HepG2 (cell line): ENCODE data around the gene APOC1. TPM values are rescaled to one million over a fixed set of nuclear protein-coding genes. Genes with fewer than 3 reads are reported as not detected.

ENCODE experiments used
- ATF5 ChIP-seq: sonication (generic); formaldehyde crosslinking; IDR thresholded peaks from 2 replicates; pipeline ENCODE4 v1.4.0; 2020; ENCODE audit warnings: mild to moderate bottlenecking, low read depth, missing genetic modification reagents
- CBX2 ChIP-seq, 2 experiments: fragments of 200-600 bp in 1 of 2; sonication (generic); formaldehyde crosslinking in 1 of 2; IDR thresholded peaks; 2 replicates each; pipeline versions ENCODE4 v1.7.0 to v1.8.1; 2018 to 2022; ENCODE audit warnings: low read depth in 2 of 2, low read length in 1 of 2, mild to moderate bottlenecking in 1 of 2, missing genetic modification reagents in 1 of 2
- CHD4 ChIP-seq: fragments of 200-600 bp; sonication (generic); IDR thresholded peaks from 2 replicates; pipeline ENCODE4 v1.7.0; 2017; ENCODE audit warnings: mild to moderate bottlenecking, low read length, borderline replicate concordance
- ERF ChIP-seq: IDR thresholded peaks from 2 replicates; pipeline ENCODE4 v1.6.1; 2018; ENCODE audit warnings: missing biosample characterization, missing genetic modification reagents
- HDAC1 ChIP-seq: sonication (generic); formaldehyde crosslinking; IDR thresholded peaks from 2 replicates; pipeline ENCODE4 v1.5.1; 2020; ENCODE audit warnings: mild to moderate bottlenecking, missing genetic modification reagents
- JDP2 ChIP-seq: sonication (generic); formaldehyde crosslinking; IDR thresholded peaks from 2 replicates; pipeline ENCODE4 v1.8.1; 2022; ENCODE audit warnings: missing genetic modification reagents, borderline replicate concordance
- KDM1A ChIP-seq: IDR thresholded peaks from 2 replicates; pipeline ENCODE4 v1.6.1; 2016; ENCODE audit warnings: missing compliant biosample characterization
- KLF11 ChIP-seq: IDR thresholded peaks from 2 replicates; pipeline ENCODE4 v1.6.1; 2016; ENCODE audit warnings: missing compliant biosample characterization
- KMT2B ChIP-seq: IDR thresholded peaks from 2 replicates; pipeline ENCODE4 v1.6.1; 2016; ENCODE audit warnings: missing genetic modification reagents, missing compliant biosample characterization
- MATR3 ChIP-seq: sonication (generic); formaldehyde crosslinking; IDR thresholded peaks from 2 replicates; pipeline ENCODE4 v1.4.0; 2020; ENCODE audit warnings: missing genetic modification reagents
- MAZ ChIP-seq, 2 experiments: sonication (generic) in 1 of 2; formaldehyde crosslinking in 1 of 2; IDR thresholded peaks; 2 replicates each; pipeline versions ENCODE4 v1.5.0 to v1.6.1; 2012 to 2020; ENCODE audit warnings: low read depth in 2 of 2, mild to moderate bottlenecking in 2 of 2, borderline replicate concordance in 1 of 2, improper control_type of control experiment in 1 of 2, low read length in 1 of 2, missing genetic modification reagents in 1 of 2, moderate library complexity in 1 of 2
- MEIS1 ChIP-seq: sonication (generic); formaldehyde crosslinking; IDR thresholded peaks from 2 replicates; pipeline ENCODE4 v1.9.0; 2021; ENCODE audit warnings: mild to moderate bottlenecking, missing genetic modification reagents, moderate library complexity, borderline replicate concordance
- SOX5 ChIP-seq: IDR thresholded peaks from 2 replicates; pipeline ENCODE4 v1.6.1; 2016; ENCODE audit warnings: borderline replicate concordance
- SP5 ChIP-seq: IDR thresholded peaks from 2 replicates; pipeline ENCODE4 v1.6.1; 2016; ENCODE audit warnings: low read depth, borderline replicate concordance
- TSC22D2 ChIP-seq: sonication (generic); formaldehyde crosslinking; IDR thresholded peaks from 2 replicates; pipeline ENCODE4 v1.5.1; 2020; ENCODE audit warnings: missing genetic modification reagents, mild to moderate bottlenecking, borderline replicate concordance
- ZNF143 ChIP-seq: sonication (generic); formaldehyde crosslinking; IDR thresholded peaks from 2 replicates; pipeline ENCODE4 v1.4.0; 2020; ENCODE audit warnings: missing genetic modification reagents
- ZNF180 ChIP-seq: sonication (generic); formaldehyde crosslinking; IDR thresholded peaks from 2 replicates; pipeline ENCODE4 v1.4.0; 2020; ENCODE audit warnings: low read depth, missing genetic modification reagents, borderline replicate concordance
- ZNF260 ChIP-seq: sonication (generic); formaldehyde crosslinking; IDR thresholded peaks from 2 replicates; pipeline ENCODE4 v1.4.0; 2020; ENCODE audit warnings: missing genetic modification reagents, low read depth, mild to moderate bottlenecking, borderline replicate concordance
- ZNF609 ChIP-seq: sonication (generic); formaldehyde crosslinking; IDR thresholded peaks from 2 replicates; pipeline ENCODE4 v1.4.0; 2020; ENCODE audit warnings: mild to moderate bottlenecking, missing genetic modification reagents, borderline replicate concordance
- polyA plus RNA-seq, 8 experiments: library from polyadenylated mRNA; depleted of rRNA in 3 of 8; stranded (reverse) in 7 of 8; unstranded in 1 of 8; fragments of >200 nt; fragmentation: Illumina TruSeq in 4 of 8; extraction: Trizol in 4 of 8; gene quantifications; 2 replicates each; pipeline versions ENCODE4 v1.2.1 to v1.2.3, GENCODE V29; 2011 to 2016; ENCODE audit warnings: low read depth in 4 of 8, missing spikeins in 1 of 8, mixed read lengths in 1 of 8; ENCODE audit not compliant: insufficient read depth in 1 of 8
- total RNA-seq, 5 experiments: library from RNA; depleted of rRNA; stranded (reverse); fragments of >200 nt; fragmentation: Illumina TruSeq; extraction: Trizol; gene quantifications; 2 replicates each; pipeline ENCODE4 v1.2.3, GENCODE V29; 2016; ENCODE audit warnings: low read depth in 1 of 5
- TF ChIP-seq, protein P1 (sequence below): sonication (generic); formaldehyde crosslinking; IDR thresholded peaks from 2 replicates; pipeline ENCODE4 v1.4.0; 2020; ENCODE audit warnings: missing genetic modification reagents

APOC1 gene
- total and polyA plus RNA-seq, 2 of the 13 experiments (the other 11 are each of a cell fraction or from before 2014, with no cell fraction given), result 600 to 1,235 TPM

GRCh38 chr19:44912854-44913253 lies 1.6 kb upstream of the APOC1 start (continued):
- TF ChIP-seq ZNF143 (CRISPR knock-in tag) (no peak), KDM1A (CRISPR knock-in tag) (0 out of 2 replicates have a peak, but pooled peaks have one; percentile 9), MAZ (IDR thresholded peaks at IDR 0.05; ENCODE audit: borderline replicate concordance, low read depth, low read length) (no peak), MAZ (CRISPR knock-in tag; IDR thresholded peaks at IDR 0.05; ENCODE audit: low read depth) (peak; percentile 47; the same call in 1 of the 2 replicates), ERF (CRISPR knock-in tag) (peak; percentile 81; the same call in 1 of the 2 replicates), ZNF180 (CRISPR knock-in tag) (no peak), CBX2 (IDR thresholded peaks at IDR 0.05; ENCODE audit: low read depth, low read length) (no peak), CBX2 (CRISPR knock-in tag; IDR thresholded peaks at IDR 0.05; ENCODE audit: low read depth) (no peak), ZNF609 (peak; percentile 71; the same call in 1 of the 2 replicates), ATF5 (CRISPR knock-in tag) (no peak), MATR3 (CRISPR knock-in tag) (no peak), KMT2B (0 out of 2 replicates have a peak, but pooled peaks have one; percentile 32), JDP2 (CRISPR knock-in tag) (no peak; the same call in 1 of the 2 replicates), HDAC1 (peak; percentile 90), CHD4 (0 out of 2 replicates have a peak, but pooled peaks have one; percentile 10), SP5 (CRISPR knock-in tag) (0 out of 2 replicates have a peak, but pooled peaks have one; percentile 25), SOX5 (peak; percentile 80), MEIS1 (CRISPR knock-in tag) (peak; percentile 72; the same call in 1 of the 2 replicates), ZNF260 (CRISPR knock-in tag) (no peak), KLF11 (CRISPR knock-in tag) (no peak), TSC22D2 (CRISPR knock-in tag) (no peak)
- TF ChIP-seq, protein P1, sequence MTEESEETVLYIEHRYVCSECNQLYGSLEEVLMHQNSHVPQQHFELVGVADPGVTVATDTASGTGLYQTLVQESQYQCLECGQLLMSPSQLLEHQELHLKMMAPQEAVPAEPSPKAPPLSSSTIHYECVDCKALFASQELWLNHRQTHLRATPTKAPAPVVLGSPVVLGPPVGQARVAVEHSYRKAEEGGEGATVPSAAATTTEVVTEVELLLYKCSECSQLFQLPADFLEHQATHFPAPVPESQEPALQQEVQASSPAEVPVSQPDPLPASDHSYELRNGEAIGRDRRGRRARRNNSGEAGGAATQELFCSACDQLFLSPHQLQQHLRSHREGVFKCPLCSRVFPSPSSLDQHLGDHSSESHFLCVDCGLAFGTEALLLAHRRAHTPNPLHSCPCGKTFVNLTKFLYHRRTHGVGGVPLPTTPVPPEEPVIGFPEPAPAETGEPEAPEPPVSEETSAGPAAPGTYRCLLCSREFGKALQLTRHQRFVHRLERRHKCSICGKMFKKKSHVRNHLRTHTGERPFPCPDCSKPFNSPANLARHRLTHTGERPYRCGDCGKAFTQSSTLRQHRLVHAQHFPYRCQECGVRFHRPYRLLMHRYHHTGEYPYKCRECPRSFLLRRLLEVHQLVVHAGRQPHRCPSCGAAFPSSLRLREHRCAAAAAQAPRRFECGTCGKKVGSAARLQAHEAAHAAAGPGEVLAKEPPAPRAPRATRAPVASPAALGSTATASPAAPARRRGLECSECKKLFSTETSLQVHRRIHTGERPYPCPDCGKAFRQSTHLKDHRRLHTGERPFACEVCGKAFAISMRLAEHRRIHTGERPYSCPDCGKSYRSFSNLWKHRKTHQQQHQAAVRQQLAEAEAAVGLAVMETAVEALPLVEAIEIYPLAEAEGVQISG (CRISPR knock-in tag), result peak; percentile 59
